GM19035 (cell line): ENCODE results near the gene AGBL1.

Source experiments
- ATAC-seq: cut with Tn5 transposase; IDR thresholded peaks from one replicate; pipeline ENCODE4 v1.9.1; 2021; ENCODE audit not compliant: unreplicated experiment

Gene AGBL1

DNA sequence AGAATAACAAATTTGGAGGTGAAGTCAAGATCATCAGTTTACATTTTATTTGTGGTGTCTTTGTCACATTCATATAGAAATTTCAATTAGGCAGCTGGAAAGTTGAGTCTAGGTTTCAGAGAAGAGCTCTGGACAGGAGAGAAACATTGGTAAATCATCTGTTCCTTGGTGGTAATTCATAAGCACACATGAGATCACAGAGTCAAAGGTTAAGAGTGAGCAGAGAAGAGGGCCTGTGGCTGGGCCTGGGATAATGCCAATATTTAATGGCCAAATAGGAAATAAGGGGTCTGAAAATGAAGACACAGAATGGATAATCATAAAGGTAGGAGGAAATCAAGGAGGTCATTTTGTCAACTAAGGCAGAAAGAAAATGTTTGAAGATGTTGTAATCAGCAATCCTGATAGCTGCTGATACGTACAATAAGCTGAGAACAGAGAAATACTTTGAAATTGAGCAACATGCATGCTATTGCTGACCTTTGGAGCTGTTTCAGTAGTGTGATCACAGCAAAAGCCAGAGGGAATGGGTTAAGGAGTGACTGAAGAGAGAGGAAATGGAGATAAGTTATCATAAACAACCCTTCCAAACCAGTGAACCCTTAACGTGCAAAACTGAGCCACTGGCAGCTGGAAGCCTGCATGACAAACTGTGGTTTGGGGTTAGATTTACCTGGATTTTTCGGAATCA, 692.8 kb downstream of the AGBL1 start:
- no peak for ATAC-seq

DNA sequence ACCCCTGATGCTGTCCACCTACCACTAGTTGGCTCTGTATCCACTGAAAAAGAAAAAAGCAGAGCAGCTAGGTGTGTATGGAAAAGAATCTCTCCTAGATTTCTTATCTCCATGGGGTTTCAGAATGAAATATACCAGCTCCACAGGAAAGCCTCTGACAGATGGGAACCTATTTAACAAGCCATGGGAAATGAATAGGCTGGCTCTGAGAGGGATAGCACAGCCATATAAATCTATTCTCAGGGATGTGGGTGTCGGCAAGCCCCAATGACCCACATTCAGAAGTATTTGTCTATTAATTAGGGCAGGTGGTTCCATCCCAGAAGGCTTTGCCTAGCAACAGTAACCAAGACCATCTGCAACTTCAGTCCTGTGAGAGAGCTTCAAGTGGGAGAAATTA, 694.1 kb downstream of the AGBL1 start:
- no peak for ATAC-seq

GRCh38 chr15:86776145-86776544, 696.5 kb downstream of the AGBL1 start:
- no peak for ATAC-seq

DNA sequence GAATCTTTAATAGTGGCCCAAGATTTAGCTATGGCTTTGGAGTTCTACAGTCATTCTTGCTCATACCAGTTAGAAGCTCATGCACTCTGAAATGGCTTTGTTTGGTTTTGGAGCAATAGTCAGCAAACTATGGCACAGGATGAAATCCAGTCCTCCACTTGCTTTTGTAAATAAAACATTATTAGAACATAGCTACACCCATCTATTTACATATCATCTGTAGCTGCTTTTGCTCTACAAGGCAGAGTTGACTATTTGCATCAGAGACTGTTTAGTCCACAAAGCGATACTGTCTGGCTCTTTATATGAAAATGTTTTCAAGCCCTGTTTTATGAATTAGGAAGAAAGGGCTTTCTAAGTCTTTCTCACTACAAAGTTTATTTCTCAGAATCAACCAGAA, 716.9 kb downstream of the AGBL1 start:
- no peak for ATAC-seq

GRCh38 chr15:86797135-86797534, 717.5 kb downstream of the AGBL1 start:
- ATAC-seq: no peak

- no peak for ATAC-seq
These were observed 719.6 kb downstream of the AGBL1 start for GRCh38 chr15:86799226-86799625.

DNA sequence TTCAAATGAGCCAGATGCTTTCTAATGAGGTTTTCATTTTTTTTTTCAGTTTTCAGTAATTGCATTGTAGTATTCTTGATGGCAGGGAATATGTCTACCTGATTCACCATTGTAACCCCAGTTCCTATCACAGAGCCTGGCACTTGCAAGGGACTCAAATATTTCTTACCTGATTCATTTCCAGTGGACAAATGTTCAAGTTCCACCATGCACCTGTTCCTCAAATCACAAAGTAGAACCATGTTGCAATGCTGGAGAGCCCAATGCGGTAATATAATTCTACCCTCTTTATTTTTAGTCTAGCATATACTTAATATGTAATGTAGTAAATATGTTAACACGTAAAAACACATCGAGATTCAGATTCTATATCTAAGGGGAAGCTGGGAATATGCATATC, 722.6 kb downstream of the AGBL1 start:
- no peak for ATAC-seq

DNA sequence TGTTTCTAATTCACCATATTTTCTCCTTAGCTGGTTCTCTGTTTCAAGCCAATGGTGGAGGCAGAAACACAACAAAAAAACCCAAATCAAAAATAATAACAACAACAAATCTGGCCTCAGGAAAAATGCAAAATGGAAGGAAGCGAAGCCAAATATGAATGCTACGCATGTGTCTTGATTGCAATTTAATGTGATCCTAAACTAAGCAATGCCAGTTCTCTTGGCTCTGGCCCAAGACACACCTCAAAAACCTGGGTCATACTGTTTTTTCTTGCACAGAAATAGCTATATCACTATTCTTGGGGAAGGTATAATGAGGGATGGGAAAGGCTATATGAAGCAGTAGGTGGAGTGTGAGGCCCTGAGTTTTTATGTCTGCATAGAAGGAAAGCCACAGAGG, 724.7 kb downstream of the AGBL1 start:
- ATAC-seq: no peak

DNA sequence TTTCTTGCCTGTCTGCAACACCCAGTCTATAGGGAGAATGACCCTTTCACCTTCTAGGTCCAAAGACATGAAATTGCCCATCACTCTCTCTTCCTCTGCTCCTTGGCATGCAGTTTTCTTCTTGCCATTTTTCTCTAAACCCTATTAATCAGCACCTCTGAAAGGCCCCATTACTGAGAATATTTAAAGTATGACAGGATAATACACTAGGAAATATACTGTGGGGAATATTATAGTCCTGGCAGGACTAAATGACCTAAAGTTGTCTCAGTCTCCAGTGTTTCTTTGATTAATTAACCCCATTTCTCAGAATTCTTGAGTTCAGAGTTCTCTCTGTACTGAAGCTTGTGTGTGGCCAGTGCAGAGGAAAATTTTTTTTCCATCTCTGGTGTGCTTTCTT, 730.7 kb downstream of the AGBL1 start:
- ATAC-seq: no peak

DNA sequence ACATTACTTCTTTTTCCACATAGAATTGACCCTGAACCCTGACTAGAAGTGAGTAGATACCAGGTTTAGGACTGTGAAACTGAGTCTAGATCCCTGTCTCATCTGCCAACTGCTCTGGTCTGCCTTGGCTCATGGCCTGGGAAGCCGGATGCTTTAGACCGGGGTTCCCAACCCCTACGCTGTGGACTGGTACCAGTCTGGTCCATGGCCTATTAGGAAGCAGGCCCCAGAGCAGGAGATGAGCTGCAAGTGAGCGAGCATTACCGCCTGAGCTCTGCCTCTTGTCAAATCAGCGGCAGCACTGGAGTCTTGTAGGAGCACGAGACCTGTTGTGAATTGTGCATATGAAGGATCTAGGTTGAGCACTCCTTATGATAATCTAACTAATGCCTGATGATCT, 734.2 kb downstream of the AGBL1 start:
- no peak for ATAC-seq

GRCh38 chr15:86829245-86829644, 749.6 kb downstream of the AGBL1 start:
- ATAC-seq: no peak

DNA sequence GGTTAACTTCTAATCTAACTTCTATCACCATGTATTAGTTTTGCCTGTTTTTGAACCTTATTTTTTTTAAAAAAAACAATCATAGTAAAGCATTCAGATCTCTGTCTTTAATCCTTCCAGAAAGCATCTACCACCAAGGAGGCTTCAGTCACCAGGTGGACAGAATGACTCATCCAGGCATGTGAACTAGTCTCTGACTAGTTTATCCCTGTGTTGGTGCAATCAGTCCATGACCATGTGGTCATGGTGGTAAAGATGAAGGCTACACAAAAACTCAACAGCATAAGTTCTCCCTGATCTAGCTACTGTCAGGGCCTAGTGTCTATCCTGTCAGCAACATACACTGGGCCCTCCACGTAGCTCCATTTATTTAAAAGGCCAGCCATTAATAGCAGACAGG, 750.6 kb downstream of the AGBL1 start:
- ATAC-seq: no peak

GRCh38 chr15:86833595-86833994, 753.9 kb downstream of the AGBL1 start:
- no peak for ATAC-seq

- no peak for ATAC-seq
These were observed 754.6 kb downstream of the AGBL1 start for GRCh38 chr15:86834115-86834863.

GRCh38 chr15:86837294-86838061, 757.8 kb downstream of the AGBL1 start:
- no peak for ATAC-seq

DNA sequence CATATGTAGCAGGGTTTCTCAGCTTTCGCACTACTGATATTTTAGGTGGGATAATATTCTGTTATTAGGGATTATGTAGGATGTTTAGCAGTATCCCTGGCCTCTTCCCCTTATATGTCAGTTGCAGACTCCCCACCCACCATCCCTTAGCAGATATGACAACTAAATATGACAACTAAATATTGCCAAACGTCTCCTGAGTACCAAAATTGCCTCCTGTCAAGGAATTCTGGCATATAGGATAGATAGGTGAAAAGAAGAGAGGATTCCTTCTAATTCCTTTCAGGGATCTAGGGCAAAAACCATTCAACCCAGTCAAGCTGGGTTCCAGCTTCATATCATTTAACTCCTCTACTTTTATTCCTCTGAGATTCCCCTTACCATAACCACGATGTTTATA, 759.8 kb downstream of the AGBL1 start:
- no peak for ATAC-seq

GRCh38 chr15:86840996-86841395, 761.3 kb downstream of the AGBL1 start:
- ATAC-seq: no peak

- no peak for ATAC-seq
These were observed 762.5 kb downstream of the AGBL1 start for GRCh38 chr15:86842199-86842598.

GRCh38 chr15:86846036-86846435, 766.4 kb downstream of the AGBL1 start:
- no peak for ATAC-seq

GRCh38 chr15:86849136-86849535, 769.5 kb downstream of the AGBL1 start:
- no peak for ATAC-seq

- no peak for ATAC-seq
These were observed 770.1 kb downstream of the AGBL1 start for GRCh38 chr15:86849558-86850285.
